IPS-15b (cell line): ENCODE data around the gene OR8J3.

ENCODE experiments used
- H3K27me3 ChIP-seq: one replicate; pipeline ENCODE4 v1.6.1; 2013; ENCODE audit warnings: low read length; ENCODE audit not compliant: control insufficient read depth, insufficient read depth
- H3K36me3 ChIP-seq: one replicate; pipeline ENCODE4 v1.6.1; 2013; ENCODE audit warnings: low read length; ENCODE audit not compliant: control insufficient read depth, insufficient read depth
- H3K4me1 ChIP-seq: one replicate; pipeline ENCODE4 v1.6.1; 2013; ENCODE audit warnings: mild to moderate bottlenecking, low read length; ENCODE audit not compliant: control insufficient read depth, insufficient read depth
- H3K4me3 ChIP-seq: one replicate; pipeline ENCODE4 v1.5.1; 2013; ENCODE audit warnings: low read depth, low read length
- H3K9ac ChIP-seq: one replicate; pipeline ENCODE4 v1.6.1; 2013; ENCODE audit warnings: low read depth, mild to moderate bottlenecking, low read length
- H3K9me3 ChIP-seq: one replicate; pipeline ENCODE4 v1.6.1; 2013; ENCODE audit warnings: mild to moderate bottlenecking, low read length; ENCODE audit not compliant: control insufficient read depth, insufficient read depth

OR8J3 gene

DNA sequence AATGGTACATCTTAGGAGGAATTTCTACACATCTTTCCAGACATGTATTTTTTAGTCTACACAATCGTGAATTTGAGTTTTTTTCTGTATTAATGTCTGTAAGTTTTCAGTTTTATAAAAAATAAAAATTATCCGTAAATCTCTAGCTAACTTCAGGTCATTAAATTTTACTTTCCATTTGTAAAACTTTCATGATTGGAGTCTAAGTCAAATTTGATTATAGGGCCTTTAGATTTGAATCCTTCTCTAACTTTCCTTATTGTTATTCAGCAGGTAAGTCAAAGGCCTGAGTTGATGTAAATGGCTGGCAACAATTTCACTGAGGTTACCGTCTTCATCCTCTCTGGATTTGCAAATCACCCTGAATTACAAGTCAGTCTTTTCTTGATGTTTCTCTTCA lies 47.0 kb downstream of the OR8J3 start, which contains the start of gene OR8I2:
OR8I2 (plus strand) TSS at position 301 of the 400 bp plus-strand sequence; CDS start at position 301, 0 bp downstream.
- H3K9me3 ChIP-seq, result no peaks in the 10 kb centered on the region

DNA sequence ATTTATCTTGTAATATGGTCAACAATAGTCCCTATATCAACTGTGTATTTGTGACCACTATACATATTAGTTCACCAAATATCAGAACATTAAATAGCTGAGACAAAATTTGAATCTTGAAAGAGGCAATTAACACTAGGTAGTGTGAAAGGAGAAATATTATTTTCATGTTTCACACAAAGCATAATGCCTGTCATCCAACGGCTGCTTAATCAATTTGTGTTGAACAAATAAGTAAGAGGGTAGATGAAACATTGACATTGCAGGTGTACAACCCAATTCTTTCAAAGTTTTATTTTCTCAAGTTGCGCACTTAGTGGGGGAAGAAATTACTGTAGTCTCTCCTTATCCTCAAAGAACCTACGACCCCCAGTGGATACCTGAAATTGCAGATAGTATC lies 50.3 kb downstream of the OR8J3 start:
- Histone ChIP-seq H3K36me3 (no peaks in the 10 kb centered on the region), H3K9me3 (no peaks in the 10 kb centered on the region), H3K4me3 (no peak overlapping the region), H3K9ac (no peak overlapping the region), H3K4me1 (no peaks in the 10 kb centered on the region), H3K27me3 (no peaks in the 10 kb centered on the region)

More for the DNA sequence above, 47.0 kb downstream of the OR8J3 start, which contains the start of gene OR8I2:
- no peaks in the 10 kb centered on the region for H3K27me3 ChIP-seq
- H3K9ac ChIP-seq, result no peak within 1 kb of the TSS
- no peaks in the 10 kb centered on the region for H3K36me3 ChIP-seq
- no peak within 1 kb of the TSS for H3K4me3 ChIP-seq
- no peaks in the 10 kb centered on the region for H3K4me1 ChIP-seq
